Measurements from ENCODE around the gene ITPK1.

ITPK1 gene

GRCh38 chr14:93008381-93008780, 107.3 kb downstream of the ITPK1 start:
- Histone ChIP-seq H3K4me3 (IDR thresholded peaks at IDR 0.05; ENCODE audit: insufficient read depth, low read depth, low read length) (no peak overlapping the region), H3K4me1 (ENCODE audit: low read depth, poor library complexity, severe bottlenecking) (peaks cover 56% of the 10 kb centered on the region), H4K20me1 (ENCODE audit: insufficient read depth) (no peaks in the 10 kb centered on the region), H3K79me2 (ENCODE audit: insufficient read depth, low read depth) (no peaks in the 10 kb centered on the region), H3K36me3 (ENCODE audit: insufficient read depth) (no peaks in the 10 kb centered on the region), H3K4me2 (no peak overlapping the region), H3K27me3 (ENCODE audit: insufficient read depth, low read depth) (no peaks in the 10 kb centered on the region), H2AFZ (ENCODE audit: low read depth) (no peak overlapping the region), H3K27ac (no peak overlapping the region), H3K9ac (no peak overlapping the region)
- TF ChIP-seq CTCF (conservative IDR thresholded peaks at IDR 0.05; ENCODE audit: low read depth, low read length): no peak

DNA sequence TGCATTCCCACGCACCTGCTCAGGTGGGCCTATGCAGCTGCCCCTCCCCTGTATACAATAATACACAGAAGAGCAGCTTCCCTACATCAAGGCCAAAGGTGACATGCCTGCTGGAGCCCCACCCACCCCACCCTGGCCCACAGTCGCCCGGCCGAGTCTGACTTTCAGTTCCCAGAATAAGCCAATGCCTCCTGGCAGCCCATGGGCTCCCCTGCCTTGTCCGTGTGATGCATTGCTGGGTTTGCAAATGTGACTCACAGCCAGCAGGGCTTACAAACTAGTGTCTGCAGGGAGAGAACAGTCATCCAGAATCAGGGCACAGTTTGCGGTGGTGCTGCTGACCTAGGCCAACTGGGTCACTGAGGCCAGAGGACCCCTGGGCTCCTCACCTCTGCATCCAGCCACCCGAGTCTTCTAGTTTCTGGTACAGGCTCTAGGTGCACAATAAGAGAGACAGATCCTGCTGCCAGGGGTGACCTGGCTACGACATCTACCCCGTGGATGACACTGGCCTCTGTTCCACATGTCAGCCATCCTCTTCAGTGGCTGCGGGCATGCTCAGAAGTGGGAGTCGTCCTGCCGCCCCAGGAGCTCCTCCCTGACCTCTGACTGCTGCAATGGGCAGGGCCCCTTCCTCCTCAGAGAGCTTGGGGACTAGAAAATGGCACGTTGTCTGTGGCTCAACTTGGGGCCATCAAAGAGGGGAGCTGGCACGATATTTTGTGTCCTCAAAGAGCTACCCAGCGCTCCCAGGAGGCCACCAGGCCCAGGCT, 108.3 kb downstream of the ITPK1 start:
- Histone ChIP-seq H3K9ac (no peak overlapping the region), H3K4me3 (IDR thresholded peaks at IDR 0.05; ENCODE audit: insufficient read depth, low read depth, low read length) (no peak overlapping the region), H3K27me3 (ENCODE audit: insufficient read depth, low read depth) (no peaks in the 10 kb centered on the region), H3K4me2 (0 out of 2 replicates have a peak overlapping the region, but pooled peaks have one; percentile 21), H4K20me1 (ENCODE audit: insufficient read depth) (no peaks in the 10 kb centered on the region), H3K79me2 (ENCODE audit: insufficient read depth, low read depth) (no peaks in the 10 kb centered on the region), H2AFZ (ENCODE audit: low read depth) (no peak overlapping the region), H3K4me1 (ENCODE audit: low read depth, poor library complexity, severe bottlenecking) (peaks cover 56% of the 10 kb centered on the region), H3K36me3 (ENCODE audit: insufficient read depth) (no peaks in the 10 kb centered on the region), H3K27ac (no peak overlapping the region)
- TF ChIP-seq CTCF (conservative IDR thresholded peaks at IDR 0.05; ENCODE audit: low read depth, low read length): no peak

GRCh38 chr14:93006567-93007051, 109.1 kb downstream of the ITPK1 start:
- no peak overlapping the region; the same call in 1 of the 2 replicates for H3K4me2 ChIP-seq
- no peak overlapping the region for H3K4me3 ChIP-seq (IDR thresholded peaks at IDR 0.05; ENCODE audit: insufficient read depth, low read depth, low read length)

DNA sequence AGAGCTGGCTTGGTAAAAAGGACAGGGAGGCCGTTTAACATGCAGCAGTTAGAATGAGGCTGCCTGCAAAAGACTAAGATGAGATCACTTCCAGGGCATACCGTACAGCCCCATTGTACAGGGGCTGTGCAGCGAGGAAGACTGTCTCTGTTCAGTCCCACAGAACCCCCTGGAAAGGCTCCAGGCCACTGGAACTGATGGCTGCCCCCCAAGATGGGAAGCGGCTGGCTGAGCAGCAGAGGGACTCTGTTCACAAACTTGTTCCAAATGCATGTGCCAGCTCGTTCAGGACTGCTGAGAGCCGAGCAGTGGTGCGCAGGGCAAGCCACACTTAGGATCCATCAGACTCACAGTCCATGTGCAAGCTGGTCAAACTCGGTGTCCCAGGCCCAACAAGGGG, 109.9 kb downstream of the ITPK1 start:
- Histone ChIP-seq H3K4me2 (no peak overlapping the region), H3K4me1 (ENCODE audit: low read depth, poor library complexity, severe bottlenecking) (peaks cover 65% of the 10 kb centered on the region), H3K9ac (no peak overlapping the region), H3K36me3 (ENCODE audit: insufficient read depth) (no peaks in the 10 kb centered on the region), H3K4me3 (IDR thresholded peaks at IDR 0.05; ENCODE audit: insufficient read depth, low read depth, low read length) (no peak overlapping the region), H3K79me2 (ENCODE audit: insufficient read depth, low read depth) (no peaks in the 10 kb centered on the region), H3K27ac (no peak overlapping the region), H4K20me1 (ENCODE audit: insufficient read depth) (no peaks in the 10 kb centered on the region), H2AFZ (ENCODE audit: low read depth) (no peak overlapping the region), H3K27me3 (ENCODE audit: insufficient read depth, low read depth) (no peaks in the 10 kb centered on the region)
- no peak for TF ChIP-seq CTCF (conservative IDR thresholded peaks at IDR 0.05; ENCODE audit: low read depth, low read length)

More at GRCh38 chr14:93006567-93007051, 109.1 kb downstream of the ITPK1 start:
- Histone ChIP-seq H3K27me3 (ENCODE audit: insufficient read depth, low read depth) (no peaks in the 10 kb centered on the region), H4K20me1 (ENCODE audit: insufficient read depth) (no peaks in the 10 kb centered on the region), H3K36me3 (ENCODE audit: insufficient read depth) (no peaks in the 10 kb centered on the region), H3K27ac (no peak overlapping the region), H3K4me1 (ENCODE audit: low read depth, poor library complexity, severe bottlenecking) (peaks cover 59% of the 10 kb centered on the region), H3K9ac (no peak overlapping the region), H2AFZ (ENCODE audit: low read depth) (no peak overlapping the region), H3K79me2 (ENCODE audit: insufficient read depth, low read depth) (no peaks in the 10 kb centered on the region)
- no peak for TF ChIP-seq CTCF (conservative IDR thresholded peaks at IDR 0.05; ENCODE audit: low read depth, low read length)

Measured in KMS-11 (cell line).